GM21381 (cell line): ENCODE data around the gene CDHR1.
A peak's percentile ranks its signal among the peaks of the same experiment; 100 is the strongest.
"Not testable (repeated sequence)": the region's sequence is repeated elsewhere in the genome, so short reads cannot be mapped to it uniquely, and the experiment has no call there.

ENCODE experiments used
- ATAC-seq: cut with Tn5 transposase; IDR thresholded peaks from one replicate; pipeline ENCODE4 v1.9.1; 2021; ENCODE audit warnings: mild to moderate bottlenecking, moderate library complexity; ENCODE audit not compliant: unreplicated experiment

Gene CDHR1

GRCh38 chr10:84194424-84195043 is at the start of gene CDHR1:
CDHR1 (plus strand) TSS chr10:84194537; CDS start chr10:84194761, 224 bp downstream.
- ATAC-seq, result peak; percentile 82

- no peak for ATAC-seq
These were observed 47.0 kb upstream of the CDHR1 start for GRCh38 chr10:84147347-84147746.

- peak; percentile 51 for ATAC-seq
These were observed 46.2 kb upstream of the CDHR1 start for GRCh38 chr10:84148006-84148597.

- no peak for ATAC-seq
These were observed 44.5 kb upstream of the CDHR1 start for GRCh38 chr10:84149854-84150253.

GRCh38 chr10:84152769-84153168 is 41.6 kb upstream of the CDHR1 start:
- ATAC-seq, result no peak

- ATAC-seq, result no peak
These were observed 38.8 kb upstream of the CDHR1 start for GRCh38 chr10:84155521-84155920.

GRCh38 chr10:84156009-84156408 is 38.3 kb upstream of the CDHR1 start:
- ATAC-seq, result no peak

GRCh38 chr10:84156768-84157167 is 37.6 kb upstream of the CDHR1 start:
- no peak for ATAC-seq

GRCh38 chr10:84158061-84158460 is 36.3 kb upstream of the CDHR1 start:
- no peak for ATAC-seq

GRCh38 chr10:84158550-84158949 is 35.8 kb upstream of the CDHR1 start:
- ATAC-seq, result no peak

- ATAC-seq, result no peak
These were observed 35.2 kb upstream of the CDHR1 start for GRCh38 chr10:84159076-84159685.

- no peak for ATAC-seq
These were observed 33.5 kb upstream of the CDHR1 start for GRCh38 chr10:84160663-84161362.

- ATAC-seq, result no peak
These were observed 30.3 kb upstream of the CDHR1 start for GRCh38 chr10:84163996-84164395.

GRCh38 chr10:84164442-84164841 is 29.9 kb upstream of the CDHR1 start:
- ATAC-seq, result no peak

- ATAC-seq, result no peak
These were observed 27.6 kb upstream of the CDHR1 start for GRCh38 chr10:84166620-84167288.

- ATAC-seq, result not testable (repeated sequence)
These were observed 27.1 kb upstream of the CDHR1 start for GRCh38 chr10:84167289-84167653.

- ATAC-seq, result not testable (repeated sequence)
These were observed 26.0 kb upstream of the CDHR1 start for GRCh38 chr10:84168382-84168781.

GRCh38 chr10:84171237-84171636 is 23.1 kb upstream of the CDHR1 start:
- not testable (repeated sequence) for ATAC-seq

- peak; percentile 30 for ATAC-seq
These were observed 22.5 kb upstream of the CDHR1 start for GRCh38 chr10:84171700-84172466.
